Measurements from ENCODE around the gene LHX3.
"Not testable (repeated sequence)": the region's sequence is repeated elsewhere in the genome, so short reads cannot be mapped to it uniquely, and the experiment has no call there.

Gene LHX3

GRCh38 chr9:136150664-136151213, 54.2 kb downstream of the LHX3 start:
- not testable (repeated sequence) for DNase-seq

DNA sequence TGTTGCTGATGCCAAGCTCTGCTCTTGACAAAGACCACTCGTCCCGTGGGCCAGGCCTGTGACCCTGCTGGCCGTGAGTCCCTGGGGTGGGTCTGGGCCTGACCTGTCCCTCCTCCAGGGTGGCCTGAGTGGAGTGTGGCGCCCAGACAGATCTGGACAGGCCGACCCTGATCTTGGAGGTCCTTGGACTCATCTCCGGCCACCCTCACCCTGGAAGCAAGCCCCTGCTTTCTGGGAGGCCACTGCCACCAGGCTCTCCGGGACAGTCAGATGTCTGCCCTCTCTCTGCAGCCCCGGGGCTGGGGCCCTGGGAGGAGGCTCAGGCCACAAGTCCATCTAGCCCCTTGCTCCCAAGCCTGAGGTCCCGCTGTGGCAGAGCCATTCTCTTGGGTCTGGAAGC, 55.1 kb downstream of the LHX3 start:
- DNase-seq: no peak

DNA sequence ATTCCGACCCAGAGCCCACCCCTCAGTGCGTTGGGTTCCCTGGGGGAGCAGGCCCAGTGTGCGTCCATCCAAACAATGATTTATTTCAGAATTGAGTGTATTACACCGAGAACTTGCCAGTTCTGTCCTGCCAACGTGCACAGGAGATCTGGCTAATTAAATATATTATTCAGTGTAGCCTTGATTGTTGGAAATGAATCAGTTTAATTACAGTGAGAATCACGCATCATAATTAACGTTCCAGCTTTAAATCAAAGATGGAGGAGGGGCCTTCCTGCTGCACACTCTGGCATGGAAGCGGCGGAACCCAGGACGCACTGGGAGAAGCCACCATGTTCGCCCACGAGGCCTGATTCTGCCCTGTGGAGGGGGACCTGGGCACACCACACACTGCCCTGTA, 55.6 kb downstream of the LHX3 start:
- no peak for DNase-seq

GRCh38 chr9:136148766-136149165, 56.2 kb downstream of the LHX3 start:
- no peak for DNase-seq

GRCh38 chr9:136147890-136148714, 56.8 kb downstream of the LHX3 start:
- no peak for DNase-seq

GRCh38 chr9:136147038-136147889, 57.7 kb downstream of the LHX3 start:
- no peak for DNase-seq

Measured in NCI-H345 (cell line).